ENCODE measurements around the gene KRTAP4-7.
"Not testable (repeated sequence)": the region's sequence is repeated elsewhere in the genome, so short reads cannot be mapped to it uniquely, and the experiment has no call there.

The KRTAP4-7 gene

DNA sequence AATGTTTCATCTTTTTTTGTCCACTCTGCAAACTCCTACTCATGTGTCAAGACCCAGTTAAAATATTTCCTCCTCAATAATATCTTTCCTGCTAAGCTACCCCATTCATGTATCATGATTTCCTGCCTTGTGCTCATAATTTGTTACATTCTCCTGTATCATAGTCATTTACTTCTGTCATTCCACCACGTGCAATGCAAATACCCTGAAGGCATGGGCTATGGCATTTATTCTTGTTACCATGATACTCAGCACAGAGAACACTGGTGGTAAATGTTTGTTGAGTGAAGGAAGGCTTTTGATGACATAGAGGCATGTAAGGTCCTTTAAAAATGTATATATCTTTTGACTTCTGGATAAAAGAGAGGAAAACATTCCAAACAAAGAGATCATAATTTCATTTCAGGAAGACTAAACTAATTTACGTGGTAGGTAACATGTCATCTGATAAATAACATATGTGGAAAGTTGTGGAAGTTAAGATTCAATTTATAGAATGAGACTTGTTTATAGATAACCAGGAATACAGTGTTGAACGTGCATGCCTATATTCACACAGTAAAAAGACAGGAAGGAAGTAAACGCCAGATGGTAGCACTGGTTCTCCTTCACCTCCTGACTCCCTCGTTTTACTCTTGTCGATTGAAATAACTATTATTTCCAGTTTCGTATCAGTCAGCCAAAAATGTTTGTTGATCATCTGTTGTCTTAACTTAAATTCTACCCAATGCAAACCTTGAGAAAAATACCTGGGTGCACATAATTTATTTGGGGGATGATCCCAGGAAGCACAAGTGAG is 15.9 kb downstream of the KRTAP4-7 start:
- not testable (repeated sequence) for H3K36me3 ChIP-seq (ENCODE audit: control insufficient read depth, insufficient read depth, low read length, severe bottlenecking); H3K4me3 ChIP-seq (ENCODE audit: low read length); H3K9ac ChIP-seq (ENCODE audit: low read length); H3K4me1 ChIP-seq (ENCODE audit: control insufficient read depth, insufficient read depth, low read length); H3K9me3 ChIP-seq (ENCODE audit: control insufficient read depth, low read length); H3K27me3 ChIP-seq (replicated peaks; ENCODE audit: control insufficient read depth, insufficient read depth, low read length)
- peak; percentile 83 for DNase-seq (ENCODE audit: low read depth)

- Histone ChIP-seq H3K36me3 (ENCODE audit: control insufficient read depth, insufficient read depth, low read length, severe bottlenecking) (no peaks in the 10 kb centered on the region), H3K27me3 (replicated peaks; ENCODE audit: control insufficient read depth, insufficient read depth, low read length) (no peaks in the 10 kb centered on the region), H3K9ac (ENCODE audit: low read length) (no peak within 1 kb of the TSS), H3K4me1 (ENCODE audit: control insufficient read depth, insufficient read depth, low read length) (no peaks in the 10 kb centered on the region), H3K9me3 (ENCODE audit: control insufficient read depth, low read length) (no peaks in the 10 kb centered on the region), H3K4me3 (ENCODE audit: low read length) (no peak within 1 kb of the TSS)
- no peak for DNase-seq (ENCODE audit: low read depth)
Measured at GRCh38 chr17:41101586-41102259, 17.8 kb downstream of the KRTAP4-7 start, which contains the start of gene KRTAP4-16. Gene KRTAP4-16, minus strand, starts transcription at chr17:41102209. Its CDS starts 0 bp downstream, at chr17:41102209.

DNA sequence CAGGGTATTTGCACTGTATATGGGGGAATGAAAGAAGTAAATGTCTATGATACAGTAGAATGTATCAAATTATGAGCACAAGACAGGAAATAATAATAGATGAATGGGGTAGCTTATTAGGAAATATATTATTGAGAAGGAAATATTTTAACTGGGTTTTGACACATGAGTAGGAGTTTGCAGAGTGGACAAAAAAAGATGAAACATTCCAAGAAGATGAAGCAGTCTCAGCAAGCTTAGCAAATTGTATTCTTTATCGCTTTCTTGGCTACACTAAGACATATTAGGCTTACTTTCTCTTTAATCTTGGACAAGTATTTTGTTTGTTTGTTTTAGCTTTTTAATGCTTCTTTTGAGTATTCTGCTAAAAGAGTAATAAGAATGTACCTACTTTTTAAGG is 19.9 kb downstream of the KRTAP4-7 start:
- no peaks in the 10 kb centered on the region for H3K36me3 ChIP-seq (ENCODE audit: control insufficient read depth, insufficient read depth, low read length, severe bottlenecking)
- no peaks in the 10 kb centered on the region for H3K4me1 ChIP-seq (ENCODE audit: control insufficient read depth, insufficient read depth, low read length)
- no peak overlapping the region for H3K9ac ChIP-seq (ENCODE audit: low read length)
- H3K4me3 ChIP-seq (ENCODE audit: low read length) = no peak overlapping the region
- H3K9me3 ChIP-seq (ENCODE audit: control insufficient read depth, low read length) = no peaks in the 10 kb centered on the region
- no peaks in the 10 kb centered on the region for H3K27me3 ChIP-seq (replicated peaks; ENCODE audit: control insufficient read depth, insufficient read depth, low read length)
- peak; percentile 23 for DNase-seq (ENCODE audit: low read depth)

- not testable (repeated sequence) for H3K4me1 ChIP-seq (ENCODE audit: control insufficient read depth, insufficient read depth, low read length); H3K9me3 ChIP-seq (ENCODE audit: control insufficient read depth, low read length); H3K4me3 ChIP-seq (ENCODE audit: low read length); H3K27me3 ChIP-seq (replicated peaks; ENCODE audit: control insufficient read depth, insufficient read depth, low read length); H3K9ac ChIP-seq (ENCODE audit: low read length); DNase-seq (ENCODE audit: low read depth); H3K36me3 ChIP-seq (ENCODE audit: control insufficient read depth, insufficient read depth, low read length, severe bottlenecking)
Measured at GRCh38 chr17:41104386-41105038, 20.6 kb downstream of the KRTAP4-7 start.

DNA sequence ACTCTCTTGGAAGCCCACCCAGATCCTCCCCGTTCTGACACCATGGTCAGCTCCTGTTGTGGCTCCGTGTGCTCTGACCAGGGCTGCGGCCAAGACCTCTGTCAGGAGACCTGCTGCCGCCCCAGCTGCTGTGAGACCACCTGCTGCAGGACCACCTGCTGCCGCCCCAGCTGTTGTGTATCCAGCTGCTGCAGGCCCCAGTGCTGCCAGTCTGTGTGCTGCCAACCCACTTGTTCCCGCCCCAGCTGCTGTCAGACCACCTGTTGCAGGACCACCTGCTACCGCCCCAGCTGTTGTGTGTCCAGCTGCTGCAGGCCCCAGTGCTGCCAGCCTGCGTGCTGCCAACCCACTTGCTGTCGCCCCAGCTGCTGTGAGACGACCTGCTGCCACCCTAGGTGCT is 21.4 kb downstream of the KRTAP4-7 start, which contains the start of gene KRTAP4-9:
Gene KRTAP4-9, plus strand, starts transcription at position 43 of the 400 bp plus-strand sequence. Its CDS starts 0 bp downstream, at position 43.
- H3K9me3 ChIP-seq (ENCODE audit: control insufficient read depth, low read length); H3K4me1 ChIP-seq (ENCODE audit: control insufficient read depth, insufficient read depth, low read length); DNase-seq (ENCODE audit: low read depth); H3K27me3 ChIP-seq (replicated peaks; ENCODE audit: control insufficient read depth, insufficient read depth, low read length); H3K9ac ChIP-seq (ENCODE audit: low read length); H3K36me3 ChIP-seq (ENCODE audit: control insufficient read depth, insufficient read depth, low read length, severe bottlenecking); H3K4me3 ChIP-seq (ENCODE audit: low read length): not testable (repeated sequence)

GRCh38 chr17:41107941-41108450 is 24.0 kb downstream of the KRTAP4-7 start:
- Histone ChIP-seq H3K36me3 (ENCODE audit: control insufficient read depth, insufficient read depth, low read length, severe bottlenecking) (no peaks in the 10 kb centered on the region), H3K4me1 (ENCODE audit: control insufficient read depth, insufficient read depth, low read length) (no peaks in the 10 kb centered on the region), H3K4me3 (ENCODE audit: low read length) (no peak overlapping the region), H3K9ac (ENCODE audit: low read length) (no peak overlapping the region), H3K9me3 (ENCODE audit: control insufficient read depth, low read length) (peaks cover 9% of the 10 kb centered on the region), H3K27me3 (replicated peaks; ENCODE audit: control insufficient read depth, insufficient read depth, low read length) (no peaks in the 10 kb centered on the region)
- no peak for DNase-seq (ENCODE audit: low read depth)

GRCh38 chr17:41108728-41109386 is 24.9 kb downstream of the KRTAP4-7 start:
- not testable (repeated sequence) for H3K27me3 ChIP-seq (replicated peaks; ENCODE audit: control insufficient read depth, insufficient read depth, low read length); H3K4me3 ChIP-seq (ENCODE audit: low read length); H3K36me3 ChIP-seq (ENCODE audit: control insufficient read depth, insufficient read depth, low read length, severe bottlenecking); H3K9ac ChIP-seq (ENCODE audit: low read length); DNase-seq (ENCODE audit: low read depth); H3K4me1 ChIP-seq (ENCODE audit: control insufficient read depth, insufficient read depth, low read length)
- peaks cover 14% of the 10 kb centered on the region for H3K9me3 ChIP-seq (ENCODE audit: control insufficient read depth, low read length)

GRCh38 chr17:41111151-41111885 is 27.4 kb downstream of the KRTAP4-7 start:
- Histone ChIP-seq H3K9ac (ENCODE audit: low read length) (no peak overlapping the region), H3K4me1 (ENCODE audit: control insufficient read depth, insufficient read depth, low read length) (no peaks in the 10 kb centered on the region), H3K9me3 (ENCODE audit: control insufficient read depth, low read length) (peaks cover 14% of the 10 kb centered on the region), H3K4me3 (ENCODE audit: low read length) (peak overlapping the region; percentile 12), H3K27me3 (replicated peaks; ENCODE audit: control insufficient read depth, insufficient read depth, low read length) (no peaks in the 10 kb centered on the region), H3K36me3 (ENCODE audit: control insufficient read depth, insufficient read depth, low read length, severe bottlenecking) (no peaks in the 10 kb centered on the region)
- DNase-seq (ENCODE audit: low read depth) = no peak

- Histone ChIP-seq H3K4me1 (ENCODE audit: control insufficient read depth, insufficient read depth, low read length) (no peaks in the 10 kb centered on the region), H3K9me3 (ENCODE audit: control insufficient read depth, low read length) (peaks cover 10% of the 10 kb centered on the region), H3K4me3 (ENCODE audit: low read length) (no peak overlapping the region), H3K36me3 (ENCODE audit: control insufficient read depth, insufficient read depth, low read length, severe bottlenecking) (no peaks in the 10 kb centered on the region), H3K27me3 (replicated peaks; ENCODE audit: control insufficient read depth, insufficient read depth, low read length) (no peaks in the 10 kb centered on the region), H3K9ac (ENCODE audit: low read length) (no peak overlapping the region)
- DNase-seq (ENCODE audit: low read depth) = no peak
Measured at GRCh38 chr17:41116297-41116696, 32.3 kb downstream of the KRTAP4-7 start.

DNA sequence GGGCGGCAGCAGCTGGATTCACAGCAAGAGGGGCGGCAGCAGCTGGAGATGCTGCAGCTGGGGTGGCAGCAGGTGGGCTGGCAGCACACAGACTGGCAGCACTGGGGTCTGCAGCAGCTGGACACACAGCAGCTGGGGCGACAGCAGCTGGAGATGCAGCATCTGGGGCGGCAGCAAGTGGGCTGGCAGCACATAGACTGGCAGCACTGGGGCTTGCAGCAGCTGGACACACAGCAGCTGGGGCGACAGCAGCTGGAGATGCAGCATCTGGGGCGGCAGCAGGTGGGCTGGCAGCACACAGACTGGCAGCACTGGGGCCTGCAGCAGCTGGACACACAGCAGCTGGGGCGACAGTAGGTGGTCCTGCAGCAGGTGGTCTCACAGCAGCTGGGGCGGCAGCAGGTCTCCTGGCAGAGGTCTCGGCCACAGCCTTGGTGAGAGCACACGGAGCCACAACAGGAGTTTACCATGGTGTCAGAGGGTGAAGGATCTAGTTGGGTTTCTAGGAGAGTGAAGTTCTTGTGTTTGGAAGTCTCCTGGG is 34.0 kb downstream of the KRTAP4-7 start, which contains the start of gene KRTAP4-11:
Gene KRTAP4-11, minus strand, starts transcription at position 528 of the 541 bp plus-strand sequence. Its CDS starts 58 bp downstream, at position 470.
- not testable (repeated sequence) for H3K27me3 ChIP-seq (replicated peaks; ENCODE audit: control insufficient read depth, insufficient read depth, low read length); H3K4me3 ChIP-seq (ENCODE audit: low read length); H3K36me3 ChIP-seq (ENCODE audit: control insufficient read depth, insufficient read depth, low read length, severe bottlenecking); H3K9me3 ChIP-seq (ENCODE audit: control insufficient read depth, low read length); DNase-seq (ENCODE audit: low read depth); H3K4me1 ChIP-seq (ENCODE audit: control insufficient read depth, insufficient read depth, low read length); H3K9ac ChIP-seq (ENCODE audit: low read length)
